WERI-Rb-1 (cell line): ENCODE measurements around the gene STK17B.

Experiments
- DNase-seq: peaks from one replicate; pipeline ENCODE4 v3.0.0-alpha.2; 2020
- H3K27ac ChIP-seq: fragments of 250-450 bp; sonication (Bioruptor Pico); 2 replicates; pipeline ENCODE4 v1.5.1; 2020; ENCODE audit warnings: mild to moderate bottlenecking, moderate library complexity
- H3K27me3 ChIP-seq: fragments of 250-450 bp; sonication (Bioruptor Pico); 2 replicates; pipeline ENCODE4 v1.5.1; 2021; ENCODE audit warnings: mild to moderate bottlenecking, low read depth, moderate library complexity; ENCODE audit not compliant: insufficient read depth, severe bottlenecking
- H3K36me3 ChIP-seq: fragments of 250-450 bp; sonication (Bioruptor Pico); 2 replicates; pipeline ENCODE4 v1.5.1; 2020; ENCODE audit warnings: mild to moderate bottlenecking, moderate library complexity
- H3K4me3 ChIP-seq: 2 replicates; pipeline ENCODE4 v1.5.1; 2011; ENCODE audit warnings: low read depth, mild to moderate bottlenecking, control low read depth, low read length
- H3K9me3 ChIP-seq: fragments of 250-450 bp; sonication (Bioruptor Pico); 2 replicates; pipeline ENCODE4 v1.5.1; 2021; ENCODE audit warnings: mild to moderate bottlenecking, moderate library complexity; ENCODE audit not compliant: severe bottlenecking
- CTCF ChIP-seq: IDR thresholded peaks from 2 replicates; pipeline ENCODE4 v1.5.1; 2011; ENCODE audit warnings: low read depth, mild to moderate bottlenecking, control low read depth, inconsistent platforms, low read length

STK17B gene

GRCh38 chr2:196215376-196215775 lies 44.0 kb upstream of the STK17B start:
- DNase-seq = no peak
- H3K9me3 ChIP-seq = no peaks in the 10 kb centered on the region
- no peaks in the 10 kb centered on the region for H3K27me3 ChIP-seq
- H3K4me3 ChIP-seq = no peak overlapping the region
- H3K36me3 ChIP-seq = no peaks in the 10 kb centered on the region
- no peak overlapping the region for H3K27ac ChIP-seq
- no peak for TF ChIP-seq CTCF

- H3K4me3 ChIP-seq = no peak overlapping the region
- H3K9me3 ChIP-seq = no peaks in the 10 kb centered on the region
- no peaks in the 10 kb centered on the region for H3K27me3 ChIP-seq
- H3K36me3 ChIP-seq = no peaks in the 10 kb centered on the region
- no peak for TF ChIP-seq CTCF
- H3K27ac ChIP-seq = no peak overlapping the region
- DNase-seq = no peak
Observed at GRCh38 chr2:196214156-196214555, 42.8 kb upstream of the STK17B start.

GRCh38 chr2:196213252-196213980 lies 42.0 kb upstream of the STK17B start:
- DNase-seq = no peak
- H3K27me3 ChIP-seq = no peaks in the 10 kb centered on the region
- no peaks in the 10 kb centered on the region for H3K36me3 ChIP-seq
- H3K4me3 ChIP-seq = no peak overlapping the region
- no peaks in the 10 kb centered on the region for H3K9me3 ChIP-seq
- H3K27ac ChIP-seq = no peak overlapping the region
- TF ChIP-seq CTCF = no peak

- TF ChIP-seq CTCF = no peak
- H3K36me3 ChIP-seq = no peaks in the 10 kb centered on the region
- H3K27me3 ChIP-seq = no peaks in the 10 kb centered on the region
- H3K4me3 ChIP-seq = no peak overlapping the region
- no peaks in the 10 kb centered on the region for H3K9me3 ChIP-seq
- DNase-seq = no peak
- no peak overlapping the region for H3K27ac ChIP-seq
Observed at GRCh38 chr2:196208915-196209314, 37.5 kb upstream of the STK17B start.

- Histone ChIP-seq H3K9me3 (no peaks in the 10 kb centered on the region), H3K27ac (no peak overlapping the region), H3K27me3 (no peaks in the 10 kb centered on the region), H3K4me3 (no peak overlapping the region), H3K36me3 (no peaks in the 10 kb centered on the region)
- no peak for TF ChIP-seq CTCF
- no peak for DNase-seq
Observed at GRCh38 chr2:196206804-196207203, 35.4 kb upstream of the STK17B start.

- TF ChIP-seq CTCF = no peak
- H3K27me3 ChIP-seq = no peaks in the 10 kb centered on the region
- no peak overlapping the region for H3K27ac ChIP-seq
- H3K4me3 ChIP-seq = no peak overlapping the region
- no peak for DNase-seq
- no peaks in the 10 kb centered on the region for H3K36me3 ChIP-seq
- no peaks in the 10 kb centered on the region for H3K9me3 ChIP-seq
Observed at GRCh38 chr2:196205881-196206435, 34.6 kb upstream of the STK17B start.
